Endothelial cell of umbilical vein (primary cell): ENCODE data around the gene PRDM2.

Experiments used
- CTCF ChIP-seq, 2 donors: IDR thresholded peaks; 1 replicate in 1 of 2; 2 replicates in 1 of 2; pipeline ENCODE4 v1.5.1; 2011; ENCODE audit warnings: low read length in 2 of 2, mild to moderate bottlenecking in 2 of 2, moderate library complexity in 2 of 2, control low read depth in 1 of 2, inconsistent platforms in 1 of 2, low read depth in 1 of 2; ENCODE audit not compliant: insufficient read depth in 1 of 2; ENCODE audit errors: extremely low read depth in 1 of 2
- EZH2 ChIP-seq: IDR thresholded peaks from 2 replicates; pipeline ENCODE4 v1.6.1; 2012; ENCODE audit warnings: borderline replicate concordance, low read depth, mild to moderate bottlenecking, moderate library complexity, low read length, inconsistent platforms; ENCODE audit not compliant: severe bottlenecking
- FOS ChIP-seq: IDR thresholded peaks from 2 replicates; pipeline ENCODE4 v1.6.1; 2011; ENCODE audit warnings: mild to moderate bottlenecking, low read length, moderate library complexity, borderline replicate concordance; ENCODE audit not compliant: insufficient read depth
- JUN ChIP-seq: IDR thresholded peaks from 2 replicates; pipeline ENCODE4 v1.6.1; 2011; ENCODE audit warnings: borderline replicate concordance, low read depth; ENCODE audit not compliant: insufficient read length, insufficient read depth
- MAX ChIP-seq: IDR thresholded peaks from 2 replicates; pipeline ENCODE4 v1.6.1; 2011; ENCODE audit not compliant: insufficient read depth, insufficient read length
- POLR2A ChIP-seq: IDR thresholded peaks from 2 replicates; pipeline ENCODE4 v1.6.1; 2012; ENCODE audit warnings: low read depth, mild to moderate bottlenecking, control low read depth, low read length
- POLR2AphosphoS5 ChIP-seq: IDR thresholded peaks from 2 replicates; pipeline ENCODE4 v1.6.1; 2012; ENCODE audit warnings: low read depth, mild to moderate bottlenecking, control low read depth, low read length, moderate library complexity; ENCODE audit not compliant: insufficient read depth

GRCh38 chr1:13819642-13820041, 119.7 kb downstream of the PRDM2 start:
- no peak for TF ChIP-seq POLR2AphosphoS5
- TF ChIP-seq CTCF (IDR thresholded peaks at IDR 0.05; ENCODE audit: extremely low read depth in 1 of 2, insufficient read depth in 1 of 2, low read depth in 1 of 2, low read length in 2 of 2), result no peak
- no peak for TF ChIP-seq JUN
- TF ChIP-seq POLR2A, result no peak
- TF ChIP-seq EZH2, result no peak
- no peak for TF ChIP-seq FOS
- no peak for TF ChIP-seq MAX
